Spleen (tissue), 11 donors: ENCODE data around the gene CFAP90. TPM values are rescaled to one million over a fixed set of nuclear protein-coding genes. Genes with fewer than 3 reads are reported as not detected.

Experiments
- DNase-seq: peaks from one replicate; pipeline ENCODE4 v3.0.0-alpha.2; 2020
- H3K27ac ChIP-seq, 8 donors: fragments of 200-600 bp; sonication (generic) in 7 of 8; 1 replicate in 4 of 8; 2 replicates in 4 of 8; pipeline versions ENCODE4 v1.5.0 to v1.8.0; 2016 to 2021; ENCODE audit warnings: inconsistent platforms in 4 of 8, mild to moderate bottlenecking in 4 of 8, moderate library complexity in 1 of 8
- H3K27me3 ChIP-seq, 7 donors: fragments of 200-600 bp; sonication (generic) in 6 of 7; replicated peaks in 1 of 7; 1 replicate in 4 of 7; 2 replicates in 3 of 7; pipeline versions ENCODE4 v1.5.0 to v1.8.0; 2016 to 2021; ENCODE audit warnings: inconsistent platforms in 3 of 7, mild to moderate bottlenecking in 1 of 7
- H3K36me3 ChIP-seq, 6 donors: fragments of 200-600 bp; sonication (generic) in 5 of 6; 1 replicate in 4 of 6; 2 replicates in 2 of 6; pipeline versions ENCODE4 v1.5.0 to v1.8.0; 2016 to 2021; ENCODE audit warnings: inconsistent platforms in 2 of 6
- H3K4me1 ChIP-seq, 6 donors: fragments of 200-600 bp; sonication (generic) in 5 of 6; 1 replicate in 3 of 6; 2 replicates in 3 of 6; pipeline versions ENCODE4 v1.5.0 to v1.8.0; 2016 to 2021; ENCODE audit warnings: inconsistent platforms in 3 of 6
- H3K4me3 ChIP-seq, 8 donors: fragments of 200-600 bp; sonication (generic) in 7 of 8; 1 replicate in 4 of 8; 2 replicates in 4 of 8; pipeline versions ENCODE4 v1.5.0 to v1.8.0; 2016 to 2021; ENCODE audit warnings: inconsistent platforms in 4 of 8, mild to moderate bottlenecking in 4 of 8, moderate library complexity in 2 of 8
- H3K9me3 ChIP-seq, 8 donors: fragments of 200-600 bp; sonication (generic) in 7 of 8; 1 replicate in 4 of 8; 2 replicates in 4 of 8; pipeline versions ENCODE4 v1.5.0 to v1.8.0; 2016 to 2021; ENCODE audit warnings: inconsistent platforms in 4 of 8
- POLR2A ChIP-seq, 3 donors: fragments of 450-650 bp; IDR thresholded peaks; one replicate each; pipeline ENCODE4 v1.5.1; 2017; ENCODE audit warnings: antibody characterized with exemption in 3 of 3, mild to moderate bottlenecking in 1 of 3
- POLR2AphosphoS5 ChIP-seq, 3 donors: sonication (generic); formaldehyde crosslinking; IDR thresholded peaks; one replicate each; pipeline ENCODE4 v1.5.1; 2017; ENCODE audit warnings: antibody characterized with exemption in 3 of 3
- WGBS, 5 donors: extraction: QIAGEN DNeasy Blood & Tissue Kit in 3 of 5; methylation state at CpG; one replicate each; pipeline versions ENCODE4 v1.1.5 to v1.1.7; 2013 to 2018; 5-methylcytosine and 5-hydroxymethylcytosine counted together
- intact Hi-C: fragments of 100-400 bp; cut with DNase I; formaldehyde crosslinking; loops from one replicate; pipeline ENCODE4 v1.15.0; 2023; ENCODE audit warnings: low total_unique reads
- polyA plus RNA-seq, 3 donors: library from polyadenylated mRNA; stranded (reverse); fragments of 200-250 nt; gene quantifications; one replicate each; pipeline ENCODE4 v1.2.1, GENCODE V29; 2013
- total RNA-seq, 7 donors: library from RNA; depleted of rRNA in 3 of 7; stranded (reverse); fragments of >200 nt in 3 of 7; fragmentation: NEBNext Ultra II Directional in 4 of 7; extraction: Animal tissue kit (Norgen Biotek cat#: 25700) in 4 of 7; gene quantifications; one replicate each; pipeline versions ENCODE4 v1.1.0 to v1.2.1, GENCODE V29; 2016 to 2021
- TF ChIP-seq, protein P1 (sequence below), 11 experiments: fragments of 200-600 bp in 7 of 11; fragments of 450-650 bp in 4 of 11; sonication (generic) in 4 of 11; IDR thresholded peaks in 8 of 11; conservative IDR thresholded peaks in 3 of 11; 1 replicate in 7 of 11; 2 replicates in 4 of 11; pipeline versions ENCODE4 v1.4.0 to v1.8.0; 2016 to 2021; ENCODE audit warnings: antibody characterized with exemption in 11 of 11, inconsistent platforms in 4 of 11, mild to moderate bottlenecking in 1 of 11
- donor health status: healthy with polysubstance abuse.
- donor health status: DM: no; HTN: no; CAD: no; lungs with moderate emphysema.
- donor health status: DM: no; HTN: no; CAD: no.
- donor health status: Bipolar disorder and iron deficiency.
- donor health status: healthy.
- donor health status: DM: no; HTN: no; CAD: no.
- donor health status: DM: yes; HTN: yes; CAD: no.

Gene CFAP90
- total and polyA plus RNA-seq, 10 donors, result 0.17 to 0.60 (median 0.27) TPM; not detected in 7

DNA sequence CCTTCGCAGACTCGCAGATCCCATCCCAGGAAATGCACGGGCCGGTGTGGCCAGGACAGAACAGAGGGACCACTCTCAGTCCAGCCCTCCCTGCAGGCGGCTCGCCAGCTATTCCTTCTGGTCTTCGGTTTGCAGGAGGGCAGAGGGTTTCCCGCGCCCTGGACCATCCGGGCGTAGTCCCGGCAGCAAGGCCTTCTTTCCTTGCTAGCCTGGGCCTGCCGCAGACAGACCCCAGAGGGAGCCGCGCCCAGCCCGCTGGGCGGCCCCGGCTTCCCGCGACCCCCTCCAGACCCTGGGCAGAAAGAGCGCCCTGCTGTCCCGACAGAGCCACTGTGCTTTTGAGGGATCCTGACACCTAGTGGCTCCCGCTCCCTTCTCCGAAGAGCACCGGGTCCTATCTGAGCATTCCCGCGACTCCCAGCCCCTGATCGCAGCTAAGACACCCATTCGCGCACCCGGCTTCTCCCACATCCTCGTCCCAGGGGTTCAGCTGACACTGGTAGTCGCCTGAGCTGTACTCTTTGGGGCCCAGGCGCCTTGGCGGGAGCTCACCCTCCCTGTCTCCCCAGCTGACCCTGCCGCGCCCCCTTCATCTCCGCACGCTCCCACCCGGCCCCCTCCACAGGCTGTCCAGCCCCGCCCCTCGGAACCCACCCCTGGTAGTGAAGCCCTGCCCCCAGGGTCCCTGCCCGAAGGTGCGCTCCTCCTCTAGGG lies 1.1 kb downstream of the CFAP90 start:
- Histone ChIP-seq H3K36me3 (no peaks in the 10 kb centered on the region), H3K4me3 (peak overlapping the region; percentile 12 to 74 (median 38)), H3K27me3 (peaks cover 0 to 40% (median 28%) of the 10 kb centered on the region in 7 donors), H3K9me3 (peaks cover 0 to 3% (median 0%) of the 10 kb centered on the region in 8 donors), H3K27ac (no peak overlapping the region), H3K4me1 (peaks cover 0 to 28% (median 20%) of the 10 kb centered on the region in 6 donors)
- TF ChIP-seq, protein P1, sequence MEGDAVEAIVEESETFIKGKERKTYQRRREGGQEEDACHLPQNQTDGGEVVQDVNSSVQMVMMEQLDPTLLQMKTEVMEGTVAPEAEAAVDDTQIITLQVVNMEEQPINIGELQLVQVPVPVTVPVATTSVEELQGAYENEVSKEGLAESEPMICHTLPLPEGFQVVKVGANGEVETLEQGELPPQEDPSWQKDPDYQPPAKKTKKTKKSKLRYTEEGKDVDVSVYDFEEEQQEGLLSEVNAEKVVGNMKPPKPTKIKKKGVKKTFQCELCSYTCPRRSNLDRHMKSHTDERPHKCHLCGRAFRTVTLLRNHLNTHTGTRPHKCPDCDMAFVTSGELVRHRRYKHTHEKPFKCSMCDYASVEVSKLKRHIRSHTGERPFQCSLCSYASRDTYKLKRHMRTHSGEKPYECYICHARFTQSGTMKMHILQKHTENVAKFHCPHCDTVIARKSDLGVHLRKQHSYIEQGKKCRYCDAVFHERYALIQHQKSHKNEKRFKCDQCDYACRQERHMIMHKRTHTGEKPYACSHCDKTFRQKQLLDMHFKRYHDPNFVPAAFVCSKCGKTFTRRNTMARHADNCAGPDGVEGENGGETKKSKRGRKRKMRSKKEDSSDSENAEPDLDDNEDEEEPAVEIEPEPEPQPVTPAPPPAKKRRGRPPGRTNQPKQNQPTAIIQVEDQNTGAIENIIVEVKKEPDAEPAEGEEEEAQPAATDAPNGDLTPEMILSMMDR (IDR thresholded peaks at IDR 0.05 in 8 of 11, conservative IDR thresholded peaks at IDR 0.05 in 3 of 11), result peak in 1 of 11 experiments; percentile 15
- no peak for TF ChIP-seq POLR2AphosphoS5 (IDR thresholded peaks at IDR 0.05)
- 2 to 8% (median 4%) methylated on average over 20 to 44 of the region's 44 CpGs for WGBS, 5 donors
- intact Hi-C loops, result no loop called here
- DNase-seq, result no peak

DNA sequence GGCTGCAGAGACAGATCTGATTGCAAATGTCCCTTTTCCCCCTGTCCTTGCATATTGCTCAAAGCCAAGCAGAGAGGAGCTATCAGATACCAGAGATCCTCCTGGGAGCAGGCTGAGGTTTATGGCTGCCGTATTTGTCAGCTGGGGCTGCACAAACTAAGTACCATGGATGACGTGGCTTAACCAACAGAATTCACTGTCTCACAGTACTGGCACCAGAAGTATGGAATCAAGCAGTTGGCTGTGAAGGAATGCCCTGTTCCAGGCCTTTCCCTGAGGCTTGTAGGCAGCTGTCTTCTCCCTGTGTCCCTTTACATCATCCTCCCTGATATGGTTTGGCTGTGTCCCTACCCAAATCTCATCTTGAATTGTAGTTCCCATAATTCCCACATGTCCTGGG lies 2.6 kb downstream of the CFAP90 start:
- intact Hi-C loops, result no loop called here

DNA sequence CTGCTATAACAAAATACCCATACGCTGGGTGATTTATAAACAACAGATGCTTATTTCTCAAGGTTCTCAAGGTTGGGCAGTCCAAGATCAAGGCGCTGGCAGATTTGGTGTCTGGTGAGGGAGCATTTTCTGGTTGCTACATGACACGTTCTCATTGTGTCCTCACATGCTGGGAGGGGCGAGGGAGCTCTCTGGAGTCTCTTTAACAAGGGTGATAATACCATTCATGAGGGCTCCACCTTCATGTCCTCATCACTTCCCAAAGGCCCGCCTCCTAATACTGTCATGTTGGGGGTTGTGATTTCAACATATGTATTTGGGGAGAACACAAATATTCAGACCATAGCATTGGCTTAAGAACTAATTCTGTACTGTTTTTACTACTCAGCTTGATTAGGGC lies 4.6 kb downstream of the CFAP90 start:
- no peak for DNase-seq
- 85 to 94% (median 89%) methylated on average over 5 of the region's 5 CpGs for WGBS, 5 donors

More for the DNA sequence above, 2.6 kb downstream of the CFAP90 start:
- Histone ChIP-seq H3K9me3 (peaks cover 0 to under 1% (median 0%) of the 10 kb centered on the region in 8 donors), H3K4me3 (no peak overlapping the region), H3K36me3 (no peaks in the 10 kb centered on the region), H3K27me3 (peaks cover 0 to 40% (median 28%) of the 10 kb centered on the region in 7 donors), H3K4me1 (peaks cover 0 to 28% (median 20%) of the 10 kb centered on the region in 6 donors), H3K27ac (no peak overlapping the region)
- DNase-seq, result no peak
- TF ChIP-seq, protein P1 (IDR thresholded peaks at IDR 0.05 in 8 of 11, conservative IDR thresholded peaks at IDR 0.05 in 3 of 11), result no peak
- TF ChIP-seq POLR2AphosphoS5 (IDR thresholded peaks at IDR 0.05), result no peak
- TF ChIP-seq POLR2A (IDR thresholded peaks at IDR 0.05), result no peak
- 69 to 84% (median 80%) methylated on average over 2 of the region's 2 CpGs for WGBS, 5 donors

DNA sequence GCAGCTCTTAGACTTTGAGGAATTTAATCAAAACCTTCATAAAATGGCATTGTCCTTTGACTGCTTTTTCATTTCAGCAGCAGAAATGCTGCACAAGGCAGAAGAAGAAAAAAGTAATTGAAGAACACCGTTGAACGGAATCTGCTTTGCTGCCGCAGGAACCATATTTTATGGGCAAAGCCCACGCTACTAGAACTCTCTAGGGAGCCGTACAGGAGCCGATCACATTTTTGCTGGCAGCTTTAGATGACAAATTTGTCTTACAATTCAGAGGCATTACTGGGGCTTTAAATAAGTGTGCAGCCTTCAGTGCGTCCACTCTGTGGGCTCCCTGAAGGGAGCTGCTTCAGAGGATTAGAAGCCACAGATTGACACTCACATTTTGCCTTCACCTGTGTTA lies 5.4 kb downstream of the CFAP90 start:
- Histone ChIP-seq H3K9me3 (no peaks in the 10 kb centered on the region), H3K36me3 (no peaks in the 10 kb centered on the region), H3K4me1 (peaks cover 0 to 12% (median 10%) of the 10 kb centered on the region in 6 donors), H3K4me3 (no peak overlapping the region), H3K27ac (no peak overlapping the region), H3K27me3 (peaks cover 0 to 26% (median 21%) of the 10 kb centered on the region in 7 donors)
- 80 to 90% (median 88%) methylated on average over 7 of the region's 7 CpGs for WGBS, 5 donors
- no peak for TF ChIP-seq POLR2AphosphoS5 (IDR thresholded peaks at IDR 0.05)
- TF ChIP-seq, protein P1 (IDR thresholded peaks at IDR 0.05 in 8 of 11, conservative IDR thresholded peaks at IDR 0.05 in 3 of 11), result no peak
- no peak for TF ChIP-seq POLR2A (IDR thresholded peaks at IDR 0.05)
- intact Hi-C loops, result no loop called here
- DNase-seq, result no peak

More for the DNA sequence above, 4.6 kb downstream of the CFAP90 start:
- H3K27me3 ChIP-seq, result peaks cover 0 to 34% (median 28%) of the 10 kb centered on the region in 7 donors
- H3K4me1 ChIP-seq, result peaks cover 0 to 20% (median 16%) of the 10 kb centered on the region in 6 donors
- TF ChIP-seq POLR2AphosphoS5 (IDR thresholded peaks at IDR 0.05) (no peak), POLR2A (IDR thresholded peaks at IDR 0.05) (no peak)
- TF ChIP-seq, protein P1 (IDR thresholded peaks at IDR 0.05 in 8 of 11, conservative IDR thresholded peaks at IDR 0.05 in 3 of 11), result no peak
- H3K27ac ChIP-seq, result no peak overlapping the region
- H3K36me3 ChIP-seq, result no peaks in the 10 kb centered on the region
- no peaks in the 10 kb centered on the region for H3K9me3 ChIP-seq
- H3K4me3 ChIP-seq, result no peak overlapping the region
- intact Hi-C loops, result no loop called here
